Measurements from ENCODE around the gene GADL1.

- no peak for TF ChIP-seq CTCF (IDR thresholded peaks at IDR 0.05)
- TF ChIP-seq POLR2A (IDR thresholded peaks at IDR 0.05) = no peak
These were observed 206.4 kb downstream of the GADL1 start for GRCh38 chr3:30687930-30688570.

All from adrenal gland (tissue), 5 donors.